H9 (cell line): Measurements from ENCODE around the gene PTP4A2. TPM values are rescaled to one million over a fixed set of nuclear protein-coding genes. Genes with fewer than 3 reads are reported as not detected.

Experiments
- DNase-seq: peaks from one replicate; pipeline ENCODE4 v3.0.0-alpha.2; 2017
- H2AFZ ChIP-seq: one replicate; pipeline ENCODE4 v1.6.1; 2013; ENCODE audit warnings: mild to moderate bottlenecking, low read length, control low read depth, moderate library complexity
- H2AK5ac ChIP-seq: 2 replicates; pipeline ENCODE4 v1.6.1; 2013; ENCODE audit warnings: low read length, control low read depth, mixed read lengths; ENCODE audit not compliant: insufficient read length
- H2BK120ac ChIP-seq: one replicate; pipeline ENCODE4 v1.6.1; 2013; ENCODE audit warnings: low read depth, mild to moderate bottlenecking, low read length, control low read depth, inconsistent platforms; ENCODE audit not compliant: poor library complexity, severe bottlenecking
- H2BK12ac ChIP-seq: 2 replicates; pipeline ENCODE4 v1.6.1; 2013; ENCODE audit warnings: low read length, control low read depth, mixed read lengths, low read depth; ENCODE audit not compliant: insufficient read length
- H2BK15ac ChIP-seq: 2 replicates; pipeline ENCODE4 v1.6.1; 2013; ENCODE audit warnings: low read depth, low read length, control low read depth
- H2BK20ac ChIP-seq: one replicate; pipeline ENCODE4 v1.6.1; 2013; ENCODE audit warnings: low read depth, mild to moderate bottlenecking, low read length, control low read depth, inconsistent platforms; ENCODE audit not compliant: poor library complexity, severe bottlenecking
- H2BK5ac ChIP-seq: 2 replicates; pipeline ENCODE4 v1.6.1; 2013; ENCODE audit warnings: low read length, control low read depth, mixed read lengths; ENCODE audit not compliant: insufficient read length
- H3K14ac ChIP-seq: 2 replicates; pipeline ENCODE4 v1.6.1; 2013; ENCODE audit warnings: low read length, control low read depth; ENCODE audit not compliant: insufficient read depth
- H3K18ac ChIP-seq: 2 replicates; pipeline ENCODE4 v1.6.1; 2013; ENCODE audit warnings: low read depth, mild to moderate bottlenecking, mixed read lengths, low read length, control low read depth; ENCODE audit not compliant: insufficient read length
- H3K23ac ChIP-seq: 2 replicates; pipeline ENCODE4 v1.6.1; 2013; ENCODE audit warnings: low read length, control low read depth, mixed read lengths, low read depth; ENCODE audit not compliant: insufficient read length
- H3K23me2 ChIP-seq: 2 replicates; pipeline ENCODE4 v1.6.1; 2013; ENCODE audit warnings: low read depth, mild to moderate bottlenecking, mixed read lengths, low read length, control low read depth; ENCODE audit not compliant: insufficient read length, poor library complexity, severe bottlenecking
- H3K27ac ChIP-seq: 2 replicates; pipeline ENCODE4 v1.5.1; 2013; ENCODE audit warnings: low read length, control low read depth, mixed read lengths, low read depth; ENCODE audit not compliant: insufficient read length
- H3K27me3 ChIP-seq: 2 replicates; pipeline ENCODE4 v1.6.1; 2013; ENCODE audit warnings: low read length, control low read depth, inconsistent platforms; ENCODE audit not compliant: insufficient read depth
- H3K4ac ChIP-seq: 2 replicates; pipeline ENCODE4 v1.6.1; 2013; ENCODE audit warnings: low read depth, mild to moderate bottlenecking, control low read depth, inconsistent platforms, low read length, moderate library complexity
- H3K4me1 ChIP-seq: 2 replicates; pipeline ENCODE4 v1.6.1; 2013; ENCODE audit warnings: low read length, control low read depth, inconsistent platforms; ENCODE audit not compliant: insufficient read depth
- H3K4me2 ChIP-seq: 2 replicates; pipeline ENCODE4 v1.6.1; 2013; ENCODE audit warnings: low read length, control low read depth, mixed read lengths; ENCODE audit not compliant: insufficient read length, insufficient read depth
- H3K56ac ChIP-seq: 2 replicates; pipeline ENCODE4 v1.6.1; 2013; ENCODE audit warnings: low read depth, mild to moderate bottlenecking, mixed read lengths, low read length, control low read depth; ENCODE audit not compliant: insufficient read length
- H3K79me1 ChIP-seq: 2 replicates; pipeline ENCODE4 v1.6.1; 2013; ENCODE audit warnings: low read depth, mild to moderate bottlenecking, moderate library complexity, low read length, control low read depth, inconsistent platforms; ENCODE audit not compliant: insufficient read depth, poor library complexity, severe bottlenecking
- H3K79me2 ChIP-seq: 2 replicates; pipeline ENCODE4 v1.6.1; 2013; ENCODE audit warnings: low read length, control low read depth, inconsistent platforms; ENCODE audit not compliant: insufficient read depth
- H3K9ac ChIP-seq: 2 replicates; pipeline ENCODE4 v1.6.1; 2013; ENCODE audit warnings: low read length, control low read depth, mixed read lengths; ENCODE audit not compliant: insufficient read length; ENCODE audit errors: extremely low read depth
- H3K9me3 ChIP-seq: one replicate; pipeline ENCODE4 v1.6.1; 2013; ENCODE audit warnings: low read depth, low read length, inconsistent platforms; ENCODE audit not compliant: control insufficient read depth
- H3T11ph ChIP-seq: one replicate; pipeline ENCODE4 v1.6.1; 2013; ENCODE audit warnings: mild to moderate bottlenecking, low read length, control low read depth, inconsistent platforms
- H4K20me1 ChIP-seq: one replicate; pipeline ENCODE4 v1.6.1; 2013; ENCODE audit not compliant: control insufficient read depth, insufficient read length, insufficient read depth
- H4K5ac ChIP-seq: 2 replicates; pipeline ENCODE4 v1.6.1; 2013; ENCODE audit warnings: low read depth, mild to moderate bottlenecking, mixed read lengths, low read length, control low read depth; ENCODE audit not compliant: insufficient read length
- H4K8ac ChIP-seq: replicated peaks from 2 replicates; pipeline ENCODE4 v1.6.1; 2013; ENCODE audit warnings: low read length, control low read depth, mixed read lengths, low read depth; ENCODE audit not compliant: insufficient read length
- H4K91ac ChIP-seq: 2 replicates; pipeline ENCODE4 v1.6.1; 2013; ENCODE audit warnings: low read depth, mild to moderate bottlenecking, moderate library complexity, mixed read lengths, low read length, control low read depth; ENCODE audit not compliant: insufficient read length
- H3K27ac Mint-ChIP-seq, 3 experiments: 2 replicates in 2 of 3; 3 replicates in 1 of 3; pipeline ENCODE4 v1.8.0; 2020 to 2021; ENCODE audit warnings: mixed read lengths in 3 of 3, mild to moderate bottlenecking in 1 of 3, moderate library complexity in 1 of 3
- H3K27me3 Mint-ChIP-seq: 2 replicates; pipeline ENCODE4 v1.8.0; 2021; ENCODE audit warnings: low read depth, mild to moderate bottlenecking, moderate library complexity, mixed read lengths
- H3K36me3 Mint-ChIP-seq, 3 experiments: 2 replicates in 2 of 3; 3 replicates in 1 of 3; pipeline ENCODE4 v1.8.0; 2020 to 2021; ENCODE audit warnings: low read depth in 3 of 3, mixed read lengths in 3 of 3; ENCODE audit not compliant: insufficient read depth in 1 of 3
- H3K4me1 Mint-ChIP-seq, 2 experiments: 2 replicates each; pipeline ENCODE4 v1.8.0; 2020; ENCODE audit warnings: mixed read lengths in 2 of 2
- H3K4me3 Mint-ChIP-seq, 2 experiments: 2 replicates in 1 of 2; 3 replicates in 1 of 2; pipeline ENCODE4 v1.8.0; 2020 to 2021; ENCODE audit warnings: mild to moderate bottlenecking in 2 of 2, mixed read lengths in 2 of 2, moderate library complexity in 1 of 2
- H3K9me3 Mint-ChIP-seq, 2 experiments: 2 replicates in 1 of 2; 3 replicates in 1 of 2; pipeline ENCODE4 v1.8.0; 2020; ENCODE audit warnings: mild to moderate bottlenecking in 2 of 2, mixed read lengths in 2 of 2, moderate library complexity in 1 of 2
- WGBS: extraction: QIAGEN DNeasy Blood & Tissue Kit; methylation state at CpG from one replicate; pipeline ENCODE4 v1.1.7; 2013; ENCODE audit warnings: missing lambda C conversion rate, low lambda C conversion rate, mixed read lengths; ENCODE audit not compliant: insufficient read length; ENCODE audit errors: extremely low coverage; 5-methylcytosine and 5-hydroxymethylcytosine counted together
- total RNA-seq: library from RNA; stranded (reverse); gene quantifications from 2 replicates; pipeline ENCODE4 v1.2.1, GENCODE V29; 2021
- TF ChIP-seq, protein P1 (sequence below): fragments of 200-600 bp; sonication (generic); conservative IDR thresholded peaks from 3 replicates; pipeline ENCODE4 v1.8.0; 2021; ENCODE audit warnings: antibody characterized with exemption, mild to moderate bottlenecking

Gene PTP4A2
- total RNA-seq, 1 experiment from 2014 or later = 192 TPM

DNA sequence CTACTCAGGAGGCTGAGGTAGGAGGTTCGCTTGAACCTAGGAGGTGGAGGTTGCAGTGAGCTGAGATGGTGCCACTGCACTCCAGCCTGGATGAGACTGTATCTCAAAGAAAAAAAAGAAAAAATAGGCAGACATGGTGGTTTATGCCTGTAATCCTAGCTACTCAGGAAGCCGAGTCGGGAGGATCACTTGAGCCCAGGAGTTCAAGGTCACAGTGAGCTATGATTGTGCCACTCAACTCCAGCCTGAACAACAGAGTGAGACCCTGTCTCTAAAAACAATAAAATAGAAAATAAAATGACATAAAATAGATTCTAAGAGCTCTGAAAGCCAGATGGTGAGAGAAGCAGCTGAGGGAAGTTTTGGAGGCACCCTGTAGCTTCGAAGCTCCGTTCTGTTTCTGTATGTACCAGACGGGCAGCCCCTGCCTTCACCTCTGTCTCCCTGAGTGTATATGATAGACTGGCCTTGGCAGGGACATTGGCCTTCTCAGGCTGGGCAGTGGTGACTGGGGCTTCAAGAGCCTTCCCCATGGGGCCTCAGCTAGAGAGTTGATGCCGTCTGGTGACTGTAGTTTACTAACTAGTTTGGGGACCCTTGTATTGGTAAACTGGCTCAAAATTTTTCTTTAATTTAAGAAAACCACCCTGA lies 68.0 kb downstream of the PTP4A2 start:
- no peak overlapping the region; the same call in 1 of the 2 replicates for H3K14ac ChIP-seq
- no CpG with 5 or more reads among the region's 7 CpGs for WGBS
- H2AFZ ChIP-seq = no peak overlapping the region
- Mint-ChIP-seq H3K4me1 (peaks cover 4% of the 10 kb centered on the region in 2 experiments), H3K27ac (no peak overlapping the region), H3K27me3 (no peaks in the 10 kb centered on the region), H3K9me3 (no peaks in the 10 kb centered on the region), H3K4me3 (no peak overlapping the region), H3K36me3 (no peaks in the 10 kb centered on the region)
- H4K20me1 ChIP-seq = no peaks in the 10 kb centered on the region
- H2BK20ac ChIP-seq = no peak overlapping the region
- no peaks in the 10 kb centered on the region for H3K9me3 ChIP-seq
- no peak overlapping the region for H2BK120ac ChIP-seq
- TF ChIP-seq, protein P1, sequence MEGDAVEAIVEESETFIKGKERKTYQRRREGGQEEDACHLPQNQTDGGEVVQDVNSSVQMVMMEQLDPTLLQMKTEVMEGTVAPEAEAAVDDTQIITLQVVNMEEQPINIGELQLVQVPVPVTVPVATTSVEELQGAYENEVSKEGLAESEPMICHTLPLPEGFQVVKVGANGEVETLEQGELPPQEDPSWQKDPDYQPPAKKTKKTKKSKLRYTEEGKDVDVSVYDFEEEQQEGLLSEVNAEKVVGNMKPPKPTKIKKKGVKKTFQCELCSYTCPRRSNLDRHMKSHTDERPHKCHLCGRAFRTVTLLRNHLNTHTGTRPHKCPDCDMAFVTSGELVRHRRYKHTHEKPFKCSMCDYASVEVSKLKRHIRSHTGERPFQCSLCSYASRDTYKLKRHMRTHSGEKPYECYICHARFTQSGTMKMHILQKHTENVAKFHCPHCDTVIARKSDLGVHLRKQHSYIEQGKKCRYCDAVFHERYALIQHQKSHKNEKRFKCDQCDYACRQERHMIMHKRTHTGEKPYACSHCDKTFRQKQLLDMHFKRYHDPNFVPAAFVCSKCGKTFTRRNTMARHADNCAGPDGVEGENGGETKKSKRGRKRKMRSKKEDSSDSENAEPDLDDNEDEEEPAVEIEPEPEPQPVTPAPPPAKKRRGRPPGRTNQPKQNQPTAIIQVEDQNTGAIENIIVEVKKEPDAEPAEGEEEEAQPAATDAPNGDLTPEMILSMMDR = no peak
- no peak overlapping the region for H3K9ac ChIP-seq
- no peak overlapping the region for H3K4me2 ChIP-seq
- no peak for DNase-seq
- no peaks in the 10 kb centered on the region for H3K23me2 ChIP-seq
- H3K4me1 ChIP-seq = no peaks in the 10 kb centered on the region
- H3K4ac ChIP-seq = no peak overlapping the region
- no peaks in the 10 kb centered on the region for H3K27me3 ChIP-seq
- H3K23ac ChIP-seq = no peak overlapping the region
- H3K79me2 ChIP-seq = no peaks in the 10 kb centered on the region
- no peak overlapping the region for H4K5ac ChIP-seq
- no peak overlapping the region for H2BK12ac ChIP-seq
- H3K27ac ChIP-seq = no peak overlapping the region
- H4K91ac ChIP-seq = no peak overlapping the region
- H2BK5ac ChIP-seq = no peak overlapping the region
- H2BK15ac ChIP-seq = no peak overlapping the region
- no peak overlapping the region for H3K56ac ChIP-seq
- no peak overlapping the region for H3K18ac ChIP-seq
- no peak overlapping the region for H3T11ph ChIP-seq
- H2AK5ac ChIP-seq = no peak overlapping the region
- H4K8ac ChIP-seq = no peak overlapping the region
- H3K79me1 ChIP-seq = no peaks in the 10 kb centered on the region
